ENCODE results near the gene NDUFS6.
"Not testable (repeated sequence)": the region's sequence is repeated elsewhere in the genome, so short reads cannot be mapped to it uniquely, and the experiment has no call there.

The NDUFS6 gene

GRCh38 chr5:1833264-1834021 lies 32.2 kb downstream of the NDUFS6 start:
- no peak for DNase-seq (ENCODE audit: low spot score)

GRCh38 chr5:1834022-1834551 lies 32.9 kb downstream of the NDUFS6 start:
- no peak for DNase-seq (ENCODE audit: low spot score)

DNA sequence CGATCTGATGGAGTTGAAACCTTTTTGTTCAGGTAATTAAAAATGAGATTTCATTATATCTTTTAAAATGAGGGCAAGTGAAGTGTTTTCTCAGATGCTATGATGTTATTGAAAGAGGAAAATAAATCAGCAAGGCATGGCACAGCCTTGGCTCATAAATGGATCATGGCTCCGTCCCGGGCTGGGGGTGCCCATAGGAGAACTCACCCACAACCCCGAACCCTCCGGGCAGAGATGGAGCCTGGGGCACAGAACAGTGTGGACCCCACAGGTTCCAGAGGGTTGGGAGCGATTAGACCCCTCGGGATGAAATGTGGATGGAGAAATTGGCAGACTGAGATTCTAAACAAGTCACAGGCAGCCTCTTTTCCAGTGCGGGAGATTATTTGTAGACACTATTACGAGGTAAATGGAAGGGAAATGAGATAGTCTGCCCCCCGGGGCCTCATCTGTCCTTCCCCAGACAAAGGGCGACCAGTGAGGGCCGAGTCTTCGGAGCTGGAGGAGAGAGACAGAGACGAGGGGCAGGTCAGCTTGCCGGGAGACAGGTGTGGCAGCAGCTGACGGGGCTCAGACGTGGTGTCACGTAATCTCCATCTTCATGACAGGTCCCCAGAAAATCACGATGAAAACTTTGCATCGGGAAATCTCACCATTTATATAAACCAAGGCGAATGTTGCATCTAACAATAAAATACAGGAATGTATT lies 33.7 kb downstream of the NDUFS6 start:
- no peak for DNase-seq (ENCODE audit: low spot score)

- no peak for DNase-seq (ENCODE audit: low spot score)
Measured at GRCh38 chr5:1835431-1835830, 34.2 kb downstream of the NDUFS6 start.

- no peak for DNase-seq (ENCODE audit: low spot score)
Measured at GRCh38 chr5:1836176-1836890, 35.1 kb downstream of the NDUFS6 start.

GRCh38 chr5:1836891-1837880 lies 36.0 kb downstream of the NDUFS6 start:
- DNase-seq (ENCODE audit: low spot score), result no peak

- DNase-seq (ENCODE audit: low spot score), result no peak
Measured at GRCh38 chr5:1838013-1838412, 36.8 kb downstream of the NDUFS6 start.

- DNase-seq (ENCODE audit: low spot score), result no peak
Measured at GRCh38 chr5:1840071-1840547, 38.9 kb downstream of the NDUFS6 start.

DNA sequence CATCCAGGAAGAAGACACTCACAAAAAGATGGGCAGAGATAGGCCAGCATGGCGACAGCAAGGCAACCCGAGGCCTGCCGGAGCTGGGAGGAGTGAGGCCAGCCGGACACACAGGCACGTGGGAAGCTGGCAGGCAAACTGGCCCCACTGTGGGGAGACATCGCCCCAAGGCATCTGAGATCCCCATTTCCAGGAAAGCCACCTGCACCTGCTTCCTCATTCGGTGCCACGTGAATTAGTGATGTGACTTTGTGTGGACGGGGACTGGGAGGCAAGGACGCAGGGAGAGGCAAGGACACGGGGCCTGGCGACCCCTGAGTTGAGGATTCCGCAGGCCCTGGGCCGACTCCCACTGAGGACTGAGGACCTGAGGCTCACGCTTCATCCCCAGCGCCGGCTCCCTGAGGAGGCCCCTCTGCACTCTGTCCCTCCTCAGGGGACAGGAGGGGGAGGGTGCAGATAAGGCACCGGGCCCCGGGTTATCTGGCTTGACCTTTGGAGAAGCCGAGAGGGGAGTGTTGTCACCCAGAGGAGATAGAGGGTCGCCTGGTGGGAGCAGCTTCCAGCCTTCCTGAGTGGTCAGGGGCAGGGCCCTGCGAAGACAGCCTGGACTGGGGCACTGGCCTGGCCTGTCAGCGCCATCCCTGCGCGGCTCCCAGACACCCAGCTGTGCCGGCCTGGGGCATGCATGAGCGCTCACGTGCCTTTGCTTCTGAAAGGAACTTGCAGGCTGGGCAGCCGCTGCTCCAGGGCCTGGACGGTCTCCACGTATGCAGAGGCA lies 39.7 kb downstream of the NDUFS6 start:
- DNase-seq (ENCODE audit: low spot score), result no peak

GRCh38 chr5:1842004-1842819 lies 41.0 kb downstream of the NDUFS6 start:
- no peak for DNase-seq (ENCODE audit: low spot score)

DNA sequence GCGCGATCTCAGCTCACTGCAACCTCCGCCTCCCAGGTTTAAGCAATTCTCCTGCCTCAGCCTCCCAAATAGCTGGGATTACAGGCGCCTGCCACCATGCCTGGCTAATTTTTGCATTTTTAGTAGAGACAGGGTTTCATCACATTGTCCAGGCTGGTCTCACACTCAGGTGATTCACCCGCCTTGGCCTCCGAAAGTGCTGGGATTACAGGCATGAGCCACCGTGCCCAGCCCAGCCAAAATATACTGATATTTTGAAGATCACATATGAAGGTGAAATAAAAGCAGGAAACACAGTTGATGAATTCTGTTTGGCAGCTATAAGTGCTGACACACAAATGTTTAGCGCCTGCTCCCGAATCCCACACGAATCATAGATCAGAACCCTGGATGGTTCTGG lies 42.6 kb downstream of the NDUFS6 start:
- not testable (repeated sequence) for DNase-seq (ENCODE audit: low spot score)

DNA sequence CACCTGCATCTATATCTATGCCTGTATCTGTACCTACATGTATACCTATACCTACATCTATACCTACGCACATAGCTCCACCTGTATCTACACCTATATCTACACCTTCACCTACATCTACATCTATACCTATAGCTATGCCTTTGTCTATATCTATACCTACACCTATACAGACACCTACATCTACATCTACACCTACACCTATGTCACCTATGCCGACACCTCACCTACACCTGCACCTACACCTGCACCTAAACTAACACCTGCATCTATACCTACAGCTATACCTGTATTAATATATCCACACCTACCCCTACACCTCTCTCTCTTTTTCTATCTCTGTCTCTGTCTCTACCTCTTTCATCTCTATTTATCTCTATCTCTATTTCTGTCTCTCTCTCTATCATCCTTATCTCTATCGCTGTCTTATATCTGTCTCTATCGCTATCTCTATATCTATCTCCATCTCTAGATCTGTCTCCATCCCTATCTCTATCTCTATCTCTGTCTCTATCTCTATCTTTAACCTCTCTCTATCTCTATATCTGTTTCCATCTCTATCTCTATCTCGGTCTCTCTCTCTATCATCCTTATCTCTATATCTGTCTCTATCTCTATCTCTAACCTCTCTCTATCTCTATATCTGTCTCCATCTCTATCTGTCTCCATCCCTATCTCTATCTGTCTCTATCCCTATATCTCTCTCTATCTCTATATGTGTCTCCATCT lies 43.7 kb downstream of the NDUFS6 start:
- DNase-seq (ENCODE audit: low spot score), result no peak

GRCh38 chr5:1845696-1846095 lies 44.5 kb downstream of the NDUFS6 start:
- DNase-seq (ENCODE audit: low spot score), result no peak

DNA sequence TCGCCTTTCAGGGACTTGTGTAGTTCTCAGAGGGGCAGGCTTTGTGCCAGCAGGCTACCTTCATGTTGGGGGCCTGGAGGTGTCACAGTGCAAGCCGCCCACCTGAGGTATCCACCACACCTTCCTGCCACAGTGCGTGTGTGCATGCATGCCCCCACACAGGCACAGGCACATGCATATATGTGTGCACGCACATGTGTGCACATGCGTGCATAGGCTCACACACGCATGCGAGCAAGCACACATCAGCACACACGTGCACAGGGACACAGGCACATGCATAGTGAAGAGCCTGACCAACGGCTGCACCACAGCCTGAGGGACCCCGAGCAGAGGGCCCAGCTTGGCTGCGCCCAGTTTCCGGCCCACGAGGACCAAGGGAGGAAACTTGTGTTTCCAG lies 45.4 kb downstream of the NDUFS6 start:
- DNase-seq (ENCODE audit: low spot score), result no peak

DNA sequence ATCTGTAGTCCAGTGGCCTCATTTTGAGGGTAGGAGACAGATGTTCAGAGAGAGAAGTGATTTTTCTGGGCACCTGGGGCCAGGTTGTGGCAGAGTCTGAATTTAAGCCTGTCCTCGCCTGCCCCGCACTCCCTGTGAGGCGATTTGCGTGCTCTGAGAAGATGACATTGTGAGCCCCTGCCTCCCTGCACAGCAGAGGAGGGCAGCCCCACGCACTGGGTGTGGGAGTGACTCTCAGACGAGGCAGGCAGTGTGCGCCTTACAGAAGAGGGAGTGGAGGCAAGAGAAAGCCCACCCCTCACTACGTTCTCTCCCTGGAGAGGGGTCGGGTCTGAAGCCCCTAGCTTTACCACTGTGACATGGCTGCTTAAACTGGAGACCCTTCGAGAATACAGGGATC lies 45.8 kb downstream of the NDUFS6 start:
- no peak for DNase-seq (ENCODE audit: low spot score)

- no peak for DNase-seq (ENCODE audit: low spot score)
Measured at GRCh38 chr5:1847611-1848010, 46.4 kb downstream of the NDUFS6 start.

DNA sequence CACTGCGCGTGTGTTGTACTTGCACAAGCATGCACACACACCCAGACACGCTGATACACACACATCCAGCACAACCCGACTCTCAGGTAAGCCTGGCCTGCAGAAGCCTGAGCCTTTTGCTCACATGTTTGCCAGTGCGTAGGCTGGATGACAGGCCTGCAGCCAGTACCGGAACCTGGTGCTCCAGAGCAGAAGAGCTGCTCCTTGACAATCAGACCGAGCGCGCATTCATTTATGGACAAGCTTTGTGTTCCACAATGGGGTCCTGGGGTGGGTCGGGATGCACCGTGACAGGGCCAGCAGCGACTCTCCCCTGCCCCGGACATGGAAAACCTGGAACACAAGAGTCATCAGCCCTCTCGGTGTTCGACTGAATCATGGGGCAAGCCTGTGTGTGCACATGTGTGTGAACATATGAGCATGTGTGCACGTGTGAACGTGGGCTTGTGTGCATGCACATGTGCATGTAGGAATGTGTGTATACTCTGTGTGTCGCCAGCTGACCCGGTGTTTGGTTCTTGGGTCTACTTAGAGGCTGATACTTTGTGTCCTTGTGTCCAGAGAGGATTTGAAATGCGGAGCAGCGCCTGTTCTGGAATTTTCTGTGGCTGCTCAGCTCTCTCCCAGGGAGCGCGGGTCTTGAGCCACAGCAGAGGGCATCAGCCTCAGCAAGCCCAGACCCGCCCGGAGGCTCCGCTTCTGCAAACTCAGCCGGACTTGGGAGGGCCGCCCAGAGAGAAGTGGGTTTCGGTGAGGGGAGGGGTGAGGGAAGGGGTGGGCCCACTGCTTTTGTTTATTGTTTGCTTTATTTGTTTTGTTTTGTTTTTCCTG lies 49.3 kb downstream of the NDUFS6 start:
- DNase-seq (ENCODE audit: low spot score), result no peak

GRCh38 chr5:1851290-1851934 lies 50.2 kb downstream of the NDUFS6 start:
- DNase-seq (ENCODE audit: low spot score), result no peak

Measured in AG08395 (cell line).